Bronchial epithelial cell (primary cell): Measurements from ENCODE around the gene PHF19. TPM values are rescaled to one million over a fixed set of nuclear protein-coding genes. Genes with fewer than 3 reads are reported as not detected.

ENCODE experiments used
- DNase-seq: peaks from one replicate; pipeline ENCODE4 v3.0.0-alpha.2; 2010; ENCODE audit warnings: low read depth
- FAIRE-seq: peaks from 2 replicates; lab custom pipeline; 2011; peaks lifted over from hg19 to GRCh38; lab: Jason Lieb, UNC
- H3K27me3 ChIP-seq: 2 replicates; pipeline ENCODE4 v1.5.1; 2011; ENCODE audit warnings: low read length; ENCODE audit not compliant: control insufficient read depth, insufficient read depth
- H3K36me3 ChIP-seq: 2 replicates; pipeline ENCODE4 v1.5.1; 2011; ENCODE audit warnings: low read length; ENCODE audit not compliant: control insufficient read depth, insufficient read depth
- H3K4me3 ChIP-seq: 2 replicates; pipeline ENCODE4 v1.5.1; 2011; ENCODE audit warnings: mild to moderate bottlenecking, low read depth, low read length, control low read depth
- CTCF ChIP-seq: IDR thresholded peaks from 2 replicates; pipeline ENCODE4 v1.5.1; 2011; ENCODE audit warnings: mild to moderate bottlenecking, moderate library complexity, low read length, control low read depth, inconsistent platforms; ENCODE audit not compliant: insufficient read depth, severe bottlenecking
- total RNA-seq: library from RNA; depleted of rRNA; stranded (reverse); fragments of >200 nt; gene quantifications from 2 replicates; pipeline ENCODE4 v1.2.1, GENCODE V29; 2014

Gene PHF19
- total RNA-seq, 1 donor from 2014 or later: 7.6 TPM

GRCh38 chr9:120909904-120910303 is 32.9 kb upstream of the PHF19 start:
- no peaks in the 10 kb centered on the region for H3K27me3 ChIP-seq
- FAIRE-seq: no peak
- TF ChIP-seq CTCF: no peak
- H3K36me3 ChIP-seq: no peaks in the 10 kb centered on the region
- H3K4me3 ChIP-seq: no peak overlapping the region
- peak; percentile 65 for DNase-seq

DNA sequence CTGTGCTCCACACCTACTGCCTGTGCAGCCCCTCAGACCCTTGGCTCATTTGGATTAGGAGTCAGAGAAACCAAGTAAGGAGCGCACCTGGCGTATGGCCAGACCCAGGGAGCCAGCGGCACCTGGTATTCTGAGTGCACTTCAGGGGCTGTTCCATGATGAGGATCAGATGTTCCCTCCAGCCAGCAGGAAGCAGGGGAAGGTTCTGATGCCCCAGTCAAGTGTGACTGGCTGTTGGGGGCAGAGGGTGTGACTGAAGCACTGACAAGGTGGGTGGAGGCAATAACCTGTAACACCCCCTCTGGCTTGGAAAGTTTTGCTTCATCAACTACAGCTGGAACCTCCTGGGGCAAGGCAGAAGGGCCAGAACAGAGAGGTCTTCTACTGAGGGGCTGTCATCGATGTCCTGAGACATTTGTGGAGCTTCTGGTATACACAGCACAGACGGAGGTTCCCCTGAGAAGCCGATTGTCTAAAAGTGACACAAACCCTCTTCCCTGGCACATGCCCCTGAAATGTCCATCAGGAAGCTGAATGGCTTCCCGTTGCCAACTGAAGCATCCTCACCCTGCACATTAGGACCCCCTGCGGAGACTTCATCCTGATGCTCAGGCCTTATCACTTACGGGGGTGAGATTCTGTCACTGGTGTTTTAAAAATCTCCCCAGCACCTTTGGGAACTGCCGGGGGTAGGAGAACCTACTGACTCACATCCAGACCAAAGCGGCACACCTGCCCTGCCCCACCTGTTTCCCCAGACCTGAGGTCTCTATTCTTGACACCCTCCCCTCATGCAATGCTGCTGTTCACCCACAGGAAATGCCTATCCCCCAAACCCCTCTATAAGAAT is 28.6 kb upstream of the PHF19 start:
- no peak for TF ChIP-seq CTCF
- H3K4me3 ChIP-seq: no peak overlapping the region
- no peak for FAIRE-seq
- no peak for DNase-seq
- no peaks in the 10 kb centered on the region for H3K27me3 ChIP-seq
- H3K36me3 ChIP-seq: no peaks in the 10 kb centered on the region

DNA sequence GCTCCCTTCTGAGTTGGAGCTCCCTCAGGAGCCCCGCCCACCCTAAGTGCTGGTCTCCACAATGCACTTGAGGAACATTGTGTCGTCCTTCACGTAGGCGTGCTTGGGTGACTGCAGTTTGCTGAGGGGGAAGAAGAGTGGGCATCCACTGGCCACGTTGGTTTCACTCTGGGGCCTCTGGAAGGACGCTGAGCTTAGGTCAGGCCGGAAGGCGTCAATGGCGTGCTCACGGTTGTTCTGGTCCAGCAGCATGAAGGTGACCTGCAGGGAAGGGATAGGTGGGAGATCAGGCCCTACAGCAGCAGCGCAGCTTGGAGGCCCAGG is 28.0 kb upstream of the PHF19 start:
- FAIRE-seq (no peak), DNase-seq (no peak)
- H3K4me3 ChIP-seq: no peak overlapping the region
- no peaks in the 10 kb centered on the region for H3K36me3 ChIP-seq
- no peaks in the 10 kb centered on the region for H3K27me3 ChIP-seq
- no peak for TF ChIP-seq CTCF

GRCh38 chr9:120904061-120904977 is 27.3 kb upstream of the PHF19 start:
- no peak for FAIRE-seq

More at GRCh38 chr9:120904061-120904977, 27.3 kb upstream of the PHF19 start:
- Histone ChIP-seq H3K36me3 (no peaks in the 10 kb centered on the region), H3K27me3 (no peaks in the 10 kb centered on the region), H3K4me3 (no peak overlapping the region)
- no peak for DNase-seq
- TF ChIP-seq CTCF: no peak
